HG03469 (cell line): ENCODE results near the gene SLC2A9.

Experiments used
- ATAC-seq: cut with Tn5 transposase; IDR thresholded peaks from one replicate; pipeline ENCODE4 v1.9.1; 2021; ENCODE audit warnings: mild to moderate bottlenecking, moderate library complexity, moderate number of reproducible peaks; ENCODE audit not compliant: unreplicated experiment

The SLC2A9 gene

GRCh38 chr4:10046471-10046870 lies 25.2 kb upstream of the SLC2A9 start:
- ATAC-seq, result no peak

GRCh38 chr4:10045481-10045880 lies 24.2 kb upstream of the SLC2A9 start:
- ATAC-seq, result no peak

- ATAC-seq, result no peak
Observed at GRCh38 chr4:10041036-10041435, 19.7 kb upstream of the SLC2A9 start.

GRCh38 chr4:10040049-10040892 lies 19.0 kb upstream of the SLC2A9 start:
- ATAC-seq, result no peak

- ATAC-seq, result no peak
Observed at GRCh38 chr4:10036807-10037342, 15.6 kb upstream of the SLC2A9 start.

GRCh38 chr4:10035130-10035529 lies 13.8 kb upstream of the SLC2A9 start:
- ATAC-seq, result no peak

GRCh38 chr4:10034612-10035104 lies 13.4 kb upstream of the SLC2A9 start:
- no peak for ATAC-seq

- no peak for ATAC-seq
Observed at GRCh38 chr4:10034136-10034535, 12.8 kb upstream of the SLC2A9 start.

- ATAC-seq, result peak; percentile 48
Observed at GRCh38 chr4:10033191-10033881, 12.0 kb upstream of the SLC2A9 start.

- ATAC-seq, result no peak
Observed at GRCh38 chr4:10032625-10033024, 11.3 kb upstream of the SLC2A9 start.

GRCh38 chr4:10031668-10032590 lies 10.6 kb upstream of the SLC2A9 start:
- no peak for ATAC-seq

- ATAC-seq, result no peak
Observed at GRCh38 chr4:10030972-10031667, 9.8 kb upstream of the SLC2A9 start.

- no peak for ATAC-seq
Observed at GRCh38 chr4:10029403-10029802, 8.1 kb upstream of the SLC2A9 start.

- ATAC-seq, result no peak
Observed at GRCh38 chr4:10028910-10029309, 7.6 kb upstream of the SLC2A9 start.

GRCh38 chr4:10026485-10026884 lies 5.2 kb upstream of the SLC2A9 start:
- no peak for ATAC-seq

GRCh38 chr4:10025230-10025806 lies 4.0 kb upstream of the SLC2A9 start:
- no peak for ATAC-seq

GRCh38 chr4:10024303-10024702 lies 3.0 kb upstream of the SLC2A9 start:
- no peak for ATAC-seq

- no peak for ATAC-seq
Observed at GRCh38 chr4:10023806-10024205, 2.5 kb upstream of the SLC2A9 start.

- ATAC-seq, result peak; percentile 27
Observed at GRCh38 chr4:10023050-10023419, 1.7 kb upstream of the SLC2A9 start.
